HG03196 (cell line): ENCODE measurements around the gene TNNT2.

ENCODE experiments used
- ATAC-seq: cut with Tn5 transposase; IDR thresholded peaks from one replicate; pipeline ENCODE4 v1.9.1; 2021; ENCODE audit not compliant: unreplicated experiment

TNNT2 gene

DNA sequence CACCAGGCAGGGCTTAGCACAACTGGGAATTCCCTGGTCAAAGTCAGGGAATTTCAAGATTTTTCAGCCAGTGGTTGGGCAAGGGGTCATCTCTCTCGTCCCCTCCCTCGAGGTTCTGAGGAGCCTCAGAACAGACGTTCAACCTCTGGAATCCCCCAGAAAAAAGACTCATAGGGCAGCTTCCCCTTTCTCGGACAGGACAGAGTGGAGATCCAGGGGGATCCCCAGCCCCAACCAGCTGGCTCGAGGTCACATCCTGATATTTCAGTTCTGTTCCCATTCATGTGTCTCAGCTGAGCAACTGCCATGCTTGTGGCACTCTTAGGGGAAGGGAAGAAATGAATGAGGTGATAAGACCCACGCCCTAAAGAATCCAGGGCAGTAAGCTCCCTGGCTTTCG lies 26.6 kb upstream of the TNNT2 start:
- no peak for ATAC-seq

DNA sequence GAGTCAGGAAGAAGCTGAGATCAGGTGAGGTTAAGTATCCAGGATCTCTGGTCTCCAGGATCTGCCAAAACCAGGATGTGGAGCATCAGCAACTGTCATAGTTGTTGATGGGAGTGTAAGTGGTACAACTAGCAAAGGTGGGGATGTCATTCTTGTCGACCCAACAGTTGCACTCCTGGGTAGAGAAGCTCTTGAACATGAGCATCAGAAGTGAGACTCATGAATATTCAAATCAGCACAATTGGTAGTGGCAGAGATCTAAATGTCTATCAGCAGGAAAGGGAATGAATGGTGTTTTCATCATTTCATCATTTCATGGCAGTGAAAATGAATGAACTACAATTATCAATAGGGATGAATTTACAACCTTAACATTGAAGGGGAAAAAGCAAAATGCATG lies 25.9 kb upstream of the TNNT2 start:
- ATAC-seq, result no peak

DNA sequence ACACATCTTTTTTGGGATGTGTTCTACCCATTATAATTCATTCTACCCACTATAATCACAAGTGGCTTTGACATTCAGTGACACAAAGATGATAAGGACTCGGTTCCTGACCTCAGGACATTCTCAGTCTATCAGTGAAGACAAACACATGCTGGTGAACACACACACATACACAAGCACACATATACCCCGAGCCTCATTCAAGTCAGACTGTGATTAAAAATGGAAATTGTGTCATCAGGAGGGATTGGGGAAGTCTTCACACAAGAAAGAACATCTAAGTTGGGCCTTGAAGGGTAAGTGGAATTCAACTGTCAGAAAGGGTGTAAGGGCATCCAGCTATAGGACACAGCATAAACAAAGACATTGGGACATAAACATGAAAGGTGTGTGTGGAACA lies 24.2 kb upstream of the TNNT2 start:
- ATAC-seq, result no peak

DNA sequence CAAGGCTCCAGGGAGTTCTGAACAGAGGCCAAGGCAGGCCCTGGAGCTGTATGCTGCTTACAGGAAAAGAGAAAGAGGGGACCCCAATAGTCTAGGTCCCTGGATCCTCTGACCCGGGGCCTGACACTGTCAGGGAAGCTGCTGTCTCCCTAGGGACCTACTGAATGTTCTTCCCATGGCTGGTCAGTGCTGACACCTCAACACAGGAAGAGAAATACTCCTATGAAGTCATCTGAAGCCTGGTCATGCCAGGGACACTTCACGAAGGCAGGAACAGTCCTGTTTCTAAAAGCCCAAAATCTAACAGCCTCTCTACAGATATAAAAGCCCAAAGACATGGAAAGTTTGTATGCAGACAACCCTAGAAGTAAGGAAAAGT lies 23.4 kb upstream of the TNNT2 start:
- ATAC-seq, result no peak

DNA sequence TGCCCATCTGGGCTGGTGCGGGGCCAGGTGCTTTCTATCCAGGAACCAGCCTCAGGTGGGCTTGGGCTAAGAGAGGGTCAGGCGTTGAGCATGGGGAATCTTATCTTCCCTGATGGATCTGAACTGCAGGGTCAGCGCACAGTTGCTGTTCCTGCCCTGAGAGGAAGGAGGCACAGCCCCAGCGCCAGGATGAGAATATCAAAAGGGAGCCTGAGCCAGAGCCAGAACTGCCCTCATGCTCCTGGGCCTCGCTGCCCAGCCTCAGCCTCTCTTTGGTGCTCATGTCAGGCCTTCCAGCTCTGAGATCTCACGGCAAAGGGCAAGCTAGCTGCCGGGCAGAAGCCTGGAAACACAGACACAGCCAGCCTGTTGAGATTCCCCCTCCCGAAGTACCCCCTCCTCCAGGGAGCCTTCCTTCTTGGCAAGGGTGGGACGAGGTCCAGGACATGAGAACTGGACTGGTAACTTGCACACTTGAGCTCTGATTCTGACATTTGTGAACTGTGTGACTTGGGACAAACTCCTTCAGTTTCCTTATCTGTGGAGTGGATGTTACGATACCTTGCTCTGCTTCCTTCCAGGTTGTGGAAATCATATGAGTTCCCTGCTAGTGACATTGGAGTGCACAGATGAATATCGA lies 22.9 kb upstream of the TNNT2 start:
- no peak for ATAC-seq

DNA sequence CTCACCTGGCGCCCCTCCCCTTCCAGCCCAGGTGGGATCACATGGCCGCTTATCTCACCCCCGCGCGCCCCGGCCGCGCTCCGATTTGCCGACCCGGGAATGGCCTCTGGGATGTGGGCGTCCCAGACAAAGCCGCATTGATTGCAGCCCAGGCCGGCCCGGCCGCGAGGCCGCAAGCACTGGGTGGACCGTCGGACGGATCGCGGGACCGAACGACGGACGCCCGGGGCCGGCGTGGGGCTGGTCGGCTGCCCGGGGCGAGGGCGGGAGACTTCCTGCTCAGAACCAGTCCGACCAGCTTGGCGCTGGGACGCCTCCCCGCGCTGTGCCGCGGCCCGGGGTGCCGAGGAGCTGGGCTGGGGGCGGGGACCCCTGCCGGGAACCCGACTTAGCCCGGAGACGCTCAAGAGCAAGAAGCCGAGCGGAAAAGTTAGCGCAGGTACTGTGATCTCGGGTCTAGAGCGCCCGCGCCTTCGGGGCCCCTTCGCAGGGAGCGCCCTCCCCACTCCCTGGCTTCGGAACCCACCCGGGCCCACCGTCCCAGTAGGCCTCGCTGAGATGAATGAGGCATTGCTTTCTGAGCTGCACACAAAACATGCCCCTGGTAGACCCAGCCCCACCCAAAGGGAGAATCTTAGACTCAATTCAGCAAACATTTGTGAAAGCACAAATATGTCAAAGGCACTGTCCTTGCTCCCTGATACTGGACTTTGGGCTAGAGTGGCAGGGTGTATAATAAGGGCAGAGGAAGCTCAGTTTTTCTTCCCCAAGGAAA lies 22.1 kb upstream of the TNNT2 start:
- ATAC-seq, result no peak

DNA sequence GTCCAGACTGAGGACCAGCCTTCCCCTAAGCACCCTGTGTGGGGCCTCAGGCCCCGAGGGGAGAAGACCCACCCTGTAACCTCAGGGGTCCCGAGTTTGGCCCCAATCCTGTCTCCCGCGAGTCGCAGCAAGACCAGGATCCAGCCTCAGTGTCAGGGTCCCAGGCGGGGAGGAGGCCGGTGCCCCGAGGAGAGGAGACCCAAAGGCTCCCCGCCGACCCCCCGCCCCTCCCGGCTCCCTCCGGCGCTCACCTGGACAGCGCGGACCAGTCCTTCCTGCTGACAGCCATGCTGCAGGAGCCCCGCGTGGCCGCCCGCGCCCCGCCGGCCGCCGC lies 21.5 kb upstream of the TNNT2 start, which contains the start of gene LAD1:
Gene LAD1, minus strand, starts transcription at position 307 of the 334 bp plus-strand sequence. Its CDS starts 18 bp downstream, at position 289.
- no peak for ATAC-seq

DNA sequence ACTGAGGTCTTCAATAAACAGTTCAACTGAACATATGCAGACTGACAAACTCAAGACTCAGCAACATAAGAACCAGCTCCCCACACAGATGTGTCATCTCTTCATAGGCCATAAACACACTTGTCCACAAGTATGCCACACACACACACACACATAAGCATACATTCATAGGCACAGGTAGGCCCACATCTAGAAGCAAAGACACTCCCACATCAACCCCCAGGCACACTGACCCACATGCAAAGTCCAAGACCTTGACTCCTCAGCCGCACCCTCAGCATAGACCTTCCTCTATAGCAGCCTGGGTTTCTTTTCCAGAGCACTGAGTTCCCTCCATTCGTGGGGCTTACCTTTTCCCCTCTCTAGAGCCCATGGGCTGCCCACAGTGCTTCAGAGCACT lies 20.2 kb upstream of the TNNT2 start:
- no peak for ATAC-seq

DNA sequence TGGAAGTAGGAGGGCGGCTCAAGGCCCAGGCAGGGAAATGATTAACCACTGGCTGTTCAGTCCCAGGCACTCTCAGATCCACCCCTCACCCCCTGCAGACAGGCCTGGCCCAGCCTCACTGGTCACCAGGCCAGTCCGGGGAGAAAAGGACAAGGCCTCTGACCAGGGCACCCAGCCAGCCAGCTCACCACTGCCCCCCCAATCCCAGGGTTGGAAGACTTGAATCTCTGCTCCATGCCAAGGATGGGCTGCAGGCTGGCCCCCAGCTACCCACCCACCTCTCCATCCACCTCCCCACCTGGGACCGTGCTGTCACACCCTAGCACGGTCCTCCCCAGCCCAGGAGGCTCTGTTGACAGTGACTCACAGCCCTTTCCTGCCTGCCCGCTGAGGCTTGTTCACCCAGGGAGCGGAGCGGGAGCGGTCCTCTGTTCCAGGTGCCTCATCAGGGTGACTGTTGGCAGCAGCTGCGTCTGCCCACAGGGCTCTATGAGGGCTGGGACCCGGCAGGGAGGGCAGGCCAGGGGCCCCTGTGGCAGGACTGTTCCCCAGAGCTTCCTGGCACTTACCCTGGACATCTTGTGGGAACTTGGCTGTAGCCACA lies 19.5 kb upstream of the TNNT2 start:
- no peak for ATAC-seq

DNA sequence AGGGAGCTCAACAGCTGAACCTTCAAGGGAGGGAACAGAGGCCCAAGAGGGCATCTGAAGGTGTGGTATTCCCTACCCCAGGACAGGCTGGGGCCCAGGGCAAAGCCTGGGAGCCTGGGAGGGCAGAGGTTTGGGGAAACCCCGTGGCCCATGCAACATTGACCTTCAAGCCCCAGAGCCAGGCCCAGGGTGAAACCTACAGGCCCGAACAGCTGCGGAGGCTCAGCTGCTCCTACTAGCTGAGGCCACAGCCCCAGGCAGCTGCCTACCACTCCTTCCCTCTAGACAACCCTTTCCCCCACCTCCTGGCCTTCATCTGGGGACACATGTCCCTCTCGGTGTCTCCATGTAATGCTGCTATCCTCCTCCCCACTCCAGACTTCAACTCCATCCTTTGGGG lies 18.5 kb upstream of the TNNT2 start:
- ATAC-seq, result no peak

DNA sequence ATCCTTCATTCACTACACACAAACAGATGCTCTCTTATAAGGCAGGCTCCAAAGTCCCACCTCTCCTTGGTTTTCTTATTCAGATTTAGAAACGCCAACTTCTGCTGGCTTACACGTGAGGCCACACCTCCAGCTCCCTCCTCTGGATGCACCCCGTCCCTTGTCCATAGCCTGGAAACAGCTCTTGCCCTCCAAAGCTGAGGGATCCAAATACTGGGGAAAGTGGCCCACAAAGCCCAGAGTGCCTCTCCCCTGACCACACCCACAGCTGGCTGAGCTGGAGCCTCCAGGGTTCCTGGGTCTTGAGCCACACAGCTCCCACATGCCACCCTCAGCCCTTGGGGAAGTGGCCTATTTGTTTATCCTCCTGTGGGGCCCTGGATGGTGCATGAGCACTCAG lies 17.1 kb upstream of the TNNT2 start:
- ATAC-seq, result no peak

DNA sequence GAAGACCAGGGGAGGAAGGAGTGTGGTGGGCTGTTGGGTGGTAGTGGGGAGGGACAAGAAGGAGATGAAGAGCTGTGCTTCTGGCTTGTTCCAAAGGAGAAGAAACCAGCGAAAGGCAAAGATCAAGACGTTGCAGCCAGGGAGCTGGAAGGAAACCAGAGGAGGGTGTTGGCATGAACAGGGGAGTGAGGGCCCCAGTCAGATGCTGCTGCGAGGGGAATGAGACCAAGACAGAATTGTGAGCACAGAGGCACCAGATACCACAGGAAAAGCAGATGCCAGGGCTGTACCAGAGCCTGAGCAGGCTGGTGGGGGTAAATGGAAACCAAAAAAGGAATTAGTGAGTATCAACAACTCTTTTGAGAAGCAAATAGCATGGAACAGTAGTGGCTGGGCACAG lies 15.6 kb upstream of the TNNT2 start:
- ATAC-seq, result no peak

DNA sequence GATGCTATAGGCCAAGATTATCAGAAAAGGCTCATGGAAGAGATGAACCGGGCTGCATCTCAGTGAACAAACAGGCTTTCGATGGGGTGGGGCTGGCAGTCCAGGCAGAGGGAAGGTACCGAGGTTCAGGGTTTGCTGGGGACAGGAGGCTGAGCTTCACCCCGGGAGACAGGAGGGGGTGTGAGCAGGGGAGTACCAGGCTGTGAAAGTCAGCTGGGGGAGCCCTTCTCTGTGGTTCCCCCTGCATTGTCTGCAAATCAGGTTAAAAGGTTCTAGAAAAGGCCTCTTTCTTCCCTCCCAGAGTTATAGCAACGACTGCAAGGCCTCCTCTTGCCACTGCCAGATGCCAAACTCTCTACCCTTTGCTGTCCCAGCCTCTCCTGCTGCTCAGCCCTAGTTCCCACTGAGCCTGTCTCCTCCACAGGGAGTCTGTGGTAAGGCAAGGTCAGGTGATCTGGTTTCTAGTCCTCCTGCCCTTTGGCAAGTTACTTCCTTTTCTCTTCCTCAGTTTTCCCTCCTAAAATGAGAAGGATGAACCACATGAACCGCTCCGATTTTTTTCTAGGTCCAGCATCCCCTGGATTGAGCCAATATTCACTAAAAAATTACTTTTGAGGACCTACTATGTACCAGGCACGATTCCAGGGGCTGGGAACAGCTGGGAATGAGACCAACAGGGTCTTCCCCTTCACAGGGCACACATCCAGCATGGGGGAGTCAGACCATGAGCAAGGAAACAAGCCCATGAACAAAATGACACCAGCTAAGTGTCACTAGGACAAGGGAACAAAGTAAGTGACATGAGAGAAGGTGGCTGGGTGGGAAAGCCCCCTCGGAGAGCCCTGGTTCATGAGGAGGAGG lies 14.4 kb upstream of the TNNT2 start:
- no peak for ATAC-seq

DNA sequence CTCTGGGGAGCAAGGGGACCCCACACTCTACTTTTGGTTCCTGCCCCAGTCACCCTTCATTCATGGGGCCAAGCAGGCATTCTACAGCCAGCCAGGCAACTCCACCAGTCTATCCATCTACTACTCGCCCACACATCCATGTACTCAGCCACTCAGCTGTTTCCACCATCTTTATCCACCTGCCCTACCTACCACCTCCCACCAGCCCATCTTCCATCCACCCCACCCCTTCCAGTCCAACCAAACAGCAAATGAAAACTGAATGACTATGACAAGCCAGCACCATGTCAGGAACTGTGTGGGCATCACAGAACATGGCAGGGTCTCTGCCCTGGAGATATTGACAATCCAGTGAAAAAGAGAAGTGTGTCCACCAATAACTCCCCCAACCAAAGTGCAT lies 13.7 kb upstream of the TNNT2 start:
- ATAC-seq, result no peak

DNA sequence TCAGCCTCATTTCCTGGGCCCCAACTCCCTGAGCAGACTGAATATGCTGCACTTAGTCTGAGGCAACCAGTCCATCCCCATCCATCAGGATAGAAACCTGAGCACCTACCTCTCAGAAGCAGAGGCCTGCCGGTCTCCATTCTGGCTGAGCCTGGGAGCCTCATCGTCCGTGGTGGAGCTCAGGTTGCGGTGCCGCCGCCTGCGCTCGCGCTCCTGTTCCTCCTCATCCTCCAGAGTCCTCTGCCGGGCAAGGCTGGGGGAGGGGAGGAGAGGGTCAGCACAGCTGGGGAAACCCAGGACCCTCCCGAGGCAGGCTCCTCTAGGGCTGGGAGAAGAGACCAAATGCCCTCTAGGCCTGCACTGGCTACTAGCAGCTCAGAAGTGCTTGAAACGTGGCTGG lies 11.6 kb upstream of the TNNT2 start:
- no peak for ATAC-seq

DNA sequence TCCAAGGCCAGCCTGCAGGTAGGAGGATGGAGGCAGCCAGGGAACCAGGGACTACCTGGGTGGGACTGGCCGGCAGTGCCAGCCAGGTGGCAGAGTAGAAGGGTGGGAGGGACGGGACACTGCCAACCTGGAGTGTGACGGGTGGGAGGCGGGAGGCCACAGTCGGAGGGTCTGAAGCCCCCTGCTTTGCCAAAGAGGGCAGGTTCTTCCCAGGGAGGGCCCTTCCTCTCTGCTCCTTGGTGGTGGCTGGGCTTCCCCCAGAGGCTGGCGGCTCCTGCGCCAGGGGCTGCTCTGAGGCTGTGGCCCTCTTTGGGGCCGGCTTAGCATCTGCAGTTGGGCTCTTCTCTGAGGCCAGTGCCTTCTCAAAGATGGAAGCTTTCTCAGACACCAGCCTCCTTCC lies 8.7 kb upstream of the TNNT2 start:
- no peak for ATAC-seq

DNA sequence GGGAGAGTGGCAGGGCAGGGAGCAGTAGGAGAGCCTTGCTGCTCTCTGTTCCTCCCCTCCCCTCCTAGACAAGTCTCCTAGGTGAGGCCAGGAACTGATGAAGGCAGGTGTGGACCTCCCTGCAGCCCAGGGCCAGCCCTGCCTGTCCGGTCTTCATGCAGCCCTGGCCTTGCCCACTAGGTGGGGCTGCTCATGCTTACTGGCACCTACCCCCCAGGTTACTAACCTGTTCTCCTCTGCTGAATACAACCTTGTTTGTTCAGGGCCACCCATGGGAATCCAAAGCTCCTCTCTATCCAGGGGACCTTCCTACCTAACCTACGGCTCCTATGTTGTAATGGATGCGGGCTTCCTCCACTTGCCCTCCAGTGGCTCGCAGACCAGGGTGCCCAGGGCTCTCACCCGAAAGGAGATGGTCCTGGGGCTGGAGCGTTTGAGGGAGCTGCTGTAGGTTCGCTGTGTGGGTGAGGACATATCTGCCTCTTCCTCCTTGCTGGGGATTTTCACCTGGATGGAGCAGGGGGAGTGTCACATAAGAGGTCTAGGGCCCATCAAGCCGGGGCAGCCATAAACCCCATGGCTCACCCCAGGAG lies 7.9 kb upstream of the TNNT2 start:
- ATAC-seq, result no peak

DNA sequence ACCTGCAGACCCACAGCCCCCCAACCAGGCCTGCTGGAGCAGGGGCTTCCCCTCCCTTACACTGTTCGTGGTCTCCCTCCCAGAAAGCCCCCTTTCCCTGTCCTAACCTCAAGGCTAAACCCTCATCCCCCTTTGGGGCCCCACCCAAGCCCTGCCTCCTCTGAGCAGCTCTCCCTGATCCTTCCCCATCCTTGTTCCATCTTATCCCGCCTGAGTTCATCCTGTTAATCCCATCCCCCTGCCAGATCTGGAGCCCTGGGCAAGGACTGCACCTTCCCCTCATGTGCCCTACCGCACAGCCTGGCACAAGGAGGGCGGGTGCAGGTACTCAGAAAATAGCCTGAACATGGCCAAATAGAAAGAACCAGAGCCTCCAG lies 6.9 kb upstream of the TNNT2 start:
- ATAC-seq, result no peak

DNA sequence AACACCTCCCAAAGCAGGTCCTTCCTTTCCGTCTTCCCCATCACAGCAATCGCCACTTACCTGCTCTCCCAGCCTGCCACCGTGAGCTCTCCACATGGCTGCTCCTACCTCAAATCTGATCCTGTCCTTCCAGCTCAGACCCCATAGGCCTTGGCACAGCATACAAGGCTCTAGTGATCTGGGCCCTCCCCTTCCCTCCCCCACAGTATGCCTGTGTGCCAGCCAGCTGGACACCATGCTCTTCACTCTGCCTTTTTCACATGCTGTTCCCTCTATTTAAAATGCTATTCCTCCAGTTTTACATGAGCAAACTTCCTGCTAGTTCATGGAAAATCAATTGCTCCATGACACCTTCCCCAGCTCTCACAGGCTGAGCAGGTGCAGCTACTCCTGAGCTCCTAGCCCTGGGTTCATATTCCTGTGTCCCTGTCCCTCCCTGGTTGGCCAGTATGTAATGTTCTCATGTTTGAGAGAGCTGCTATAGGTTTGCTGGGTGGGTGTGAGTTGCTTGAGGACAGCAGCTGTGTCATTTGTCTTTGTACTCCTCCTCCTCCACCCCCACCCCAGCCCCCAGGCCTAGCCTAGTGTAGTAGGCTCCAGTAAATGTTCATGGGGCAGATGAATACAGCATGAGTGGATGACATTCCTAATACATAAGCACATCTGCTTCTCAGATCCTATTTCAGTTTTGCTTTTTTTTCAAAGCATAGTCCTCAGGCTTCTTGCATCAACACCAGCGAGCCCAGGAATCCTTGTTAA lies 6.3 kb upstream of the TNNT2 start:
- ATAC-seq, result no peak

DNA sequence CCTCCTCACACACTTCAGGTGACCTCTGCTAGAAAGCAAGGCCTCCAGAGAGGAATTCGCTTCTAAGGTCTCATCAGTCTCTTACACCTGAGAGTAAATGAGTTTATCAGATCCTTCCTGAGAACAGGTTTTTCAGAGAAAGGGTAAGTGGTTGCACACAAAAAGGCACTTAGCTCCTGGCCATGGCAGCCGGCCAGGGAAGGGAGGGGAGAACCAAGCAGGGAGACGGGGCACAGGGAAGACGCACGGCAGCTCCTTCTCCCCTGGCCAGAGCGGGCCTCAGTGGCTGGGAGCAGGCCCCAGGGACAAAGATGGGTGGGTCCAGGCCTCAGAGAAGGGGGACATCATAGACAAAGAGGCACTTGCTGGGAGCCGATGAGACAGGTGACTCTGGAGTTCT lies 3.6 kb upstream of the TNNT2 start:
- ATAC-seq, result no peak
